HepG2 (cell line): ENCODE measurements around the gene PMFBP1. TPM values are rescaled to one million over a fixed set of nuclear protein-coding genes. Genes with fewer than 3 reads are reported as not detected.

Experiments
- BCL6 ChIP-seq: IDR thresholded peaks from 2 replicates; pipeline ENCODE4 v1.6.1; 2016; ENCODE audit warnings: missing genetic modification reagents, missing compliant biosample characterization
- CBX2 ChIP-seq, 2 experiments: fragments of 200-600 bp in 1 of 2; sonication (generic); formaldehyde crosslinking in 1 of 2; IDR thresholded peaks; 2 replicates each; pipeline versions ENCODE4 v1.7.0 to v1.8.1; 2018 to 2022; ENCODE audit warnings: low read depth in 2 of 2, low read length in 1 of 2, mild to moderate bottlenecking in 1 of 2, missing genetic modification reagents in 1 of 2
- FOXJ3 ChIP-seq: sonication (generic); formaldehyde crosslinking; IDR thresholded peaks from 2 replicates; pipeline ENCODE4 v1.4.0; 2020; ENCODE audit warnings: missing genetic modification reagents, mild to moderate bottlenecking, borderline replicate concordance
- FOXO1 ChIP-seq: sonication (generic); formaldehyde crosslinking; IDR thresholded peaks from 2 replicates; pipeline ENCODE4 v1.4.0; 2020; ENCODE audit warnings: missing genetic modification reagents
- GZF1 ChIP-seq: sonication (generic); formaldehyde crosslinking; IDR thresholded peaks from 2 replicates; pipeline ENCODE4 v1.5.1; 2020; ENCODE audit warnings: mild to moderate bottlenecking, missing genetic modification reagents
- HNRNPH1 ChIP-seq: fragments of 200-400 bp; formaldehyde crosslinking; optimal IDR thresholded peaks from 2 replicates; pipeline ENCODE3; 2017; ENCODE audit warnings: mild to moderate bottlenecking, low read depth, low read length
- LRRFIP1 ChIP-seq: sonication (generic); formaldehyde crosslinking; conservative IDR thresholded peaks from 2 replicates; pipeline ENCODE4 v1.4.0; 2020; ENCODE audit warnings: missing genetic modification reagents
- MTF1 ChIP-seq: sonication (generic); formaldehyde crosslinking; IDR thresholded peaks from 2 replicates; pipeline ENCODE4 v1.5.0; 2020; ENCODE audit warnings: missing genetic modification reagents
- MTF2 ChIP-seq: sonication (generic); formaldehyde crosslinking; IDR thresholded peaks from 2 replicates; pipeline ENCODE4 v1.5.0; 2020; ENCODE audit warnings: missing genetic modification reagents, borderline replicate concordance
- NPAS2 ChIP-seq: sonication (generic); formaldehyde crosslinking; IDR thresholded peaks from 2 replicates; pipeline ENCODE4 v1.8.0; 2022; ENCODE audit warnings: mild to moderate bottlenecking, missing genetic modification reagents, borderline replicate concordance
- PLRG1 ChIP-seq: fragments of 450-650 bp; conservative IDR thresholded peaks from 2 replicates; pipeline ENCODE4 v1.6.1; 2016
- RBM22 ChIP-seq: fragments of 200-400 bp; formaldehyde crosslinking; optimal IDR thresholded peaks from 2 replicates; pipeline ENCODE3; 2017; ENCODE audit warnings: mild to moderate bottlenecking, low read length, moderate library complexity
- SUZ12 ChIP-seq: fragments of 150-350 bp; IDR thresholded peaks from 2 replicates; pipeline ENCODE4 v1.6.1; 2014; ENCODE audit warnings: low read depth, low read length
- TBX2 ChIP-seq: sonication (generic); formaldehyde crosslinking; IDR thresholded peaks from 2 replicates; pipeline ENCODE4 v1.5.0; 2020; ENCODE audit warnings: missing genetic modification reagents, mild to moderate bottlenecking, borderline replicate concordance
- UBTF ChIP-seq: sonication (generic); formaldehyde crosslinking; IDR thresholded peaks from 2 replicates; pipeline ENCODE4 v1.4.0; 2020; ENCODE audit warnings: mild to moderate bottlenecking, missing genetic modification reagents
- ZBTB7B ChIP-seq: sonication (generic); formaldehyde crosslinking; IDR thresholded peaks from 2 replicates; pipeline ENCODE4 v1.4.0; 2020; ENCODE audit warnings: missing genetic modification reagents
- ZC3H13 ChIP-seq: sonication (generic); formaldehyde crosslinking; IDR thresholded peaks from 2 replicates; pipeline ENCODE4 v1.8.1; 2023; ENCODE audit warnings: mild to moderate bottlenecking, missing genetic modification reagents, moderate library complexity
- ZFP1 ChIP-seq: IDR thresholded peaks from 2 replicates; pipeline ENCODE4 v1.6.1; 2016
- ZNF121 ChIP-seq: sonication (generic); formaldehyde crosslinking; IDR thresholded peaks from 2 replicates; pipeline ENCODE4 v1.5.0; 2020; ENCODE audit warnings: mild to moderate bottlenecking, missing genetic modification reagents
- ZNF362 ChIP-seq: sonication (generic); formaldehyde crosslinking; IDR thresholded peaks from 2 replicates; pipeline ENCODE4 v1.4.0; 2020; ENCODE audit warnings: missing genetic modification reagents, mild to moderate bottlenecking, borderline replicate concordance
- ZNF724P ChIP-seq: sonication (generic); formaldehyde crosslinking; IDR thresholded peaks from 2 replicates; pipeline ENCODE4 v1.8.0; 2022; ENCODE audit warnings: missing genetic modification reagents, borderline replicate concordance
- polyA plus RNA-seq, 8 experiments: library from polyadenylated mRNA; depleted of rRNA in 3 of 8; stranded (reverse) in 7 of 8; unstranded in 1 of 8; fragments of >200 nt; fragmentation: Illumina TruSeq in 4 of 8; extraction: Trizol in 4 of 8; gene quantifications; 2 replicates each; pipeline versions ENCODE4 v1.2.1 to v1.2.3, GENCODE V29; 2011 to 2016; ENCODE audit warnings: low read depth in 4 of 8, missing spikeins in 1 of 8, mixed read lengths in 1 of 8; ENCODE audit not compliant: insufficient read depth in 1 of 8
- total RNA-seq, 5 experiments: library from RNA; depleted of rRNA; stranded (reverse); fragments of >200 nt; fragmentation: Illumina TruSeq; extraction: Trizol; gene quantifications; 2 replicates each; pipeline ENCODE4 v1.2.3, GENCODE V29; 2016; ENCODE audit warnings: low read depth in 1 of 5
- TF ChIP-seq, protein P1 (sequence below): sonication (generic); formaldehyde crosslinking; IDR thresholded peaks from 2 replicates; pipeline ENCODE4 v1.8.0; 2022; ENCODE audit warnings: missing genetic modification reagents, mild to moderate bottlenecking, borderline replicate concordance

PMFBP1 gene
- total and polyA plus RNA-seq, 2 of the 13 experiments (the other 11 are each of a cell fraction or from before 2014, with no cell fraction given), result 1.9 to 3.8 TPM

GRCh38 chr16:72093448-72094265, 78.3 kb downstream of the PMFBP1 start, which contains the start of the genes DHX38 and TXNL4B (continued):
- TF ChIP-seq LRRFIP1 (CRISPR knock-in tag) (no peak), NPAS2 (no peak), ZFP1 (0 out of 2 replicates have a peak, but pooled peaks have one; percentile 25), HNRNPH1 (no peak), ZNF121 (CRISPR knock-in tag) (no peak), ZNF362 (CRISPR knock-in tag) (no peak), PLRG1 (no peak), MTF1 (CRISPR knock-in tag) (no peak), FOXO1 (CRISPR knock-in tag) (peak; percentile 35; the same call in 1 of the 2 replicates), BCL6 (CRISPR knock-in tag) (no peak), UBTF (CRISPR knock-in tag) (peak; percentile 73), GZF1 (CRISPR knock-in tag) (no peak), TBX2 (CRISPR knock-in tag) (peak; percentile 80; the same call in 1 of the 2 replicates), CBX2 (IDR thresholded peaks at IDR 0.05; ENCODE audit: low read depth, low read length) (no peak), CBX2 (CRISPR knock-in tag; IDR thresholded peaks at IDR 0.05; ENCODE audit: low read depth) (no peak), RBM22 (no peak), ZBTB7B (CRISPR knock-in tag) (no peak; the same call in 1 of the 2 replicates), ZNF724P (CRISPR knock-in tag) (no peak; the same call in 1 of the 2 replicates), SUZ12 (no peak), MTF2 (CRISPR knock-in tag) (no peak), FOXJ3 (CRISPR knock-in tag) (peak; percentile 59; the same call in 1 of the 2 replicates), ZC3H13 (CRISPR knock-in tag) (no peak)
- TF ChIP-seq, protein P1, sequence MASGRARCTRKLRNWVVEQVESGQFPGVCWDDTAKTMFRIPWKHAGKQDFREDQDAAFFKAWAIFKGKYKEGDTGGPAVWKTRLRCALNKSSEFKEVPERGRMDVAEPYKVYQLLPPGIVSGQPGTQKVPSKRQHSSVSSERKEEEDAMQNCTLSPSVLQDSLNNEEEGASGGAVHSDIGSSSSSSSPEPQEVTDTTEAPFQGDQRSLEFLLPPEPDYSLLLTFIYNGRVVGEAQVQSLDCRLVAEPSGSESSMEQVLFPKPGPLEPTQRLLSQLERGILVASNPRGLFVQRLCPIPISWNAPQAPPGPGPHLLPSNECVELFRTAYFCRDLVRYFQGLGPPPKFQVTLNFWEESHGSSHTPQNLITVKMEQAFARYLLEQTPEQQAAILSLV, result no peak
